GM12878 (cell line): ENCODE measurements around the gene NPM1. TPM values are rescaled to one million over a fixed set of nuclear protein-coding genes. Genes with fewer than 3 reads are reported as not detected.

Experiments
- ATAC-seq: fragments of 200-7000 bp; cut with Tn5 transposase; 3 replicates; pipeline ENCODE4 v1.9.1; 2020; ENCODE audit warnings: mild to moderate bottlenecking, moderate library complexity
- BruUV-seq: library from RNA; stranded (reverse); fragments of 400-500 nt; replicated peaks from 2 replicates; lab custom pipeline; 2021; lab: Mats Ljungman, UMichigan
- CTCF ChIA-PET: fragments of 300-600 bp; sonication (Branson Sonifier 250); formaldehyde crosslinking; extraction: SDS; loops from one replicate; lab custom pipeline; 2021; ENCODE audit warnings: inconsistent platforms; lab: Yijun Ruan, JAX
- POLR2A ChIA-PET: fragments of 350-600 bp; formaldehyde crosslinking; extraction: SDS; loops from one replicate; lab custom pipeline; 2021; ENCODE audit warnings: inconsistent platforms; lab: Charles Lee
- RAD21 ChIA-PET: fragments of 300-600 bp; sonication (Branson Sonifier 250); formaldehyde crosslinking; loops from one replicate; lab custom pipeline; 2023; ENCODE audit warnings: antibody characterized with exemption; ENCODE audit not compliant: unreplicated experiment; lab: Charles Lee
- SMC1A ChIA-PET: fragments of 300-600 bp; sonication (Branson Sonifier 250); formaldehyde crosslinking; loops from one replicate; lab custom pipeline; 2023; ENCODE audit not compliant: unreplicated experiment, uncharacterized antibody; lab: Charles Lee
- DNase-seq: peaks from one replicate; pipeline ENCODE4 v3.0.0-alpha.2; 2011; ENCODE audit warnings: low read depth, low spot score
- FAIRE-seq: peaks from 3 replicates; lab custom pipeline; 2011; peaks lifted over from hg19 to GRCh38; lab: Jason Lieb, UNC
- H2AFZ ChIP-seq: 2 replicates; pipeline ENCODE4 v1.6.0; 2011; ENCODE audit warnings: low read depth, low read length, control low read depth; ENCODE audit not compliant: control insufficient read depth
- H3K27ac ChIP-seq: 2 replicates; pipeline ENCODE4 v1.5.1; 2011; ENCODE audit warnings: control low read depth; ENCODE audit not compliant: control insufficient read depth, insufficient read depth
- H3K27me3 ChIP-seq, 2 experiments: replicated peaks in 1 of 2; 2 replicates each; pipeline versions ENCODE4 v1.6.0 to v1.6.1; 2011; ENCODE audit warnings: low read length in 1 of 2; ENCODE audit not compliant: control insufficient read depth in 2 of 2, insufficient read depth in 2 of 2
- H3K36me3 ChIP-seq, 2 experiments: 2 replicates each; pipeline ENCODE4 v1.5.1; 2011; ENCODE audit warnings: low read length in 1 of 2; ENCODE audit not compliant: control insufficient read depth in 2 of 2, insufficient read depth in 2 of 2
- H3K4me1 ChIP-seq: 2 replicates; pipeline ENCODE4 v1.6.1; 2011; ENCODE audit warnings: mild to moderate bottlenecking, low read length, moderate library complexity, mixed read lengths; ENCODE audit not compliant: control insufficient read depth, insufficient read depth
- H3K4me2 ChIP-seq: 2 replicates; pipeline ENCODE4 v1.6.0; 2011; ENCODE audit warnings: control low read depth; ENCODE audit not compliant: control insufficient read depth, insufficient read depth
- H3K4me3 ChIP-seq: fragments of 200-600 bp; sonication (generic); 2 replicates; pipeline ENCODE4 v1.5.1; 2016
- H3K79me2 ChIP-seq: 2 replicates; pipeline ENCODE4 v1.6.0; 2011; ENCODE audit warnings: low read length; ENCODE audit not compliant: control insufficient read depth, insufficient read depth
- H3K9ac ChIP-seq: 2 replicates; pipeline ENCODE4 v1.8.0; 2011; ENCODE audit warnings: low read length, control low read depth, mixed read lengths; ENCODE audit not compliant: control insufficient read depth, insufficient read depth
- H3K9me3 ChIP-seq: replicated peaks from 3 replicates; pipeline ENCODE4 v1.5.1; 2011; ENCODE audit warnings: mild to moderate bottlenecking, low read length; ENCODE audit not compliant: control insufficient read depth, insufficient read depth
- H4K20me1 ChIP-seq: 2 replicates; pipeline ENCODE4 v1.6.0; 2011; ENCODE audit not compliant: control insufficient read depth, insufficient read depth
- CREM ChIP-seq: IDR thresholded peaks from 2 replicates; pipeline ENCODE4 v1.6.1; 2014; ENCODE audit warnings: antibody characterized with exemption, low read depth
- EP300 ChIP-seq, 2 experiments: fragments of 150-350 bp in 1 of 2; IDR thresholded peaks; 2 replicates each; pipeline ENCODE4 v1.6.1; 2011 to 2012; ENCODE audit warnings: low read depth in 2 of 2, low read length in 2 of 2, borderline replicate concordance in 1 of 2, improper control_type of control experiment in 1 of 2, inconsistent platforms in 1 of 2; ENCODE audit not compliant: control insufficient read depth in 1 of 2
- FOXM1 ChIP-seq: IDR thresholded peaks from 2 replicates; pipeline ENCODE4 v1.6.1; 2012; ENCODE audit warnings: low read depth, mild to moderate bottlenecking, inconsistent platforms, low read length, moderate library complexity
- NFIC ChIP-seq: IDR thresholded peaks from 2 replicates; pipeline ENCODE4 v1.6.1; 2012; ENCODE audit warnings: low read depth, mild to moderate bottlenecking, inconsistent platforms, low read length, moderate library complexity
- POU2F2 ChIP-seq: IDR thresholded peaks from 3 replicates; pipeline ENCODE4 v1.6.1; 2011; ENCODE audit warnings: low read depth, mild to moderate bottlenecking, low read length, borderline replicate concordance
- SREBF1 ChIP-seq: IDR thresholded peaks from 2 replicates; pipeline ENCODE4 v1.6.1; 2012; ENCODE audit warnings: mild to moderate bottlenecking, low read length
- TBL1XR1 ChIP-seq: IDR thresholded peaks from 2 replicates; pipeline ENCODE4 v1.6.1; 2012; ENCODE audit warnings: low read depth, low read length, improper control_type of control experiment
- ZBED1 ChIP-seq: IDR thresholded peaks from 2 replicates; pipeline ENCODE4 v1.6.1; 2016; ENCODE audit warnings: borderline replicate concordance
- WGBS: methylation state at CpG from one replicate; pipeline ENCODE4 v1.1.6; 2016; ENCODE audit warnings: low lambda C conversion rate; ENCODE audit not compliant: insufficient replicate concordance, insufficient coverage; ENCODE audit errors: missing lambda C conversion rate; 5-methylcytosine and 5-hydroxymethylcytosine counted together
- in situ Hi-C: fragments of 300-500 bp; cut with MboI; formaldehyde crosslinking; loops from 9 replicates; pipeline ENCODE4 v1.14.3; 2018; ENCODE audit warnings: mixed read lengths
- intact Hi-C: fragments of 100-400 bp; cut with micrococcal nuclease; formaldehyde crosslinking; loops from one replicate; pipeline ENCODE4 v1.14.2; 2022; ENCODE audit not compliant: unreplicated experiment
- polyA plus RNA-seq, 11 experiments: library from polyadenylated mRNA; depleted of rRNA in 4 of 11; unstranded in 6 of 11; stranded (reverse) in 5 of 11; fragments of >200 nt; fragmentation: Nextera tagmentation in 4 of 11; fragmentation: Illumina TruSeq in 1 of 11; extraction: Ambion mirVana in 4 of 11; extraction: Trizol in 1 of 11; gene quantifications; 1 replicate in 1 of 11; 2 replicates in 10 of 11; pipeline versions ENCODE4 v1.2.1 to v1.2.3, GENCODE V29; 2011 to 2016; ENCODE audit warnings: inconsistent platforms in 2 of 11, missing spikeins in 2 of 11, low read depth in 1 of 11
- total RNA-seq, 4 experiments: library from RNA; depleted of rRNA in 3 of 4; stranded (reverse); fragments of >200 nt in 3 of 4; fragmentation: Illumina TruSeq in 1 of 4; extraction: Trizol in 1 of 4; gene quantifications; 2 replicates each; pipeline versions ENCODE4 v1.2.1 to v1.2.3, GENCODE V29; 2013 to 2021
- TF ChIP-seq, protein P1 (sequence below): IDR thresholded peaks from 2 replicates; pipeline ENCODE4 v1.6.1; 2012; ENCODE audit warnings: low read length, inconsistent platforms
- TF ChIP-seq, protein P2 (sequence below): IDR thresholded peaks from 2 replicates; pipeline ENCODE4 v1.6.1; 2012; ENCODE audit warnings: low read depth, low read length, improper control_type of control experiment
- TF ChIP-seq, protein P3 (sequence below): IDR thresholded peaks from 2 replicates; pipeline ENCODE4 v1.6.1; 2011; ENCODE audit warnings: borderline replicate concordance, low read depth, mild to moderate bottlenecking, moderate library complexity, low read length; ENCODE audit not compliant: insufficient read depth, poor library complexity, severe bottlenecking

Gene NPM1
- total and polyA plus RNA-seq, 10 of the 15 experiments (the other 5 are each of a cell fraction or from before 2014, with no cell fraction given): 1,843 to 5,466 (median 2,866) TPM

DNA sequence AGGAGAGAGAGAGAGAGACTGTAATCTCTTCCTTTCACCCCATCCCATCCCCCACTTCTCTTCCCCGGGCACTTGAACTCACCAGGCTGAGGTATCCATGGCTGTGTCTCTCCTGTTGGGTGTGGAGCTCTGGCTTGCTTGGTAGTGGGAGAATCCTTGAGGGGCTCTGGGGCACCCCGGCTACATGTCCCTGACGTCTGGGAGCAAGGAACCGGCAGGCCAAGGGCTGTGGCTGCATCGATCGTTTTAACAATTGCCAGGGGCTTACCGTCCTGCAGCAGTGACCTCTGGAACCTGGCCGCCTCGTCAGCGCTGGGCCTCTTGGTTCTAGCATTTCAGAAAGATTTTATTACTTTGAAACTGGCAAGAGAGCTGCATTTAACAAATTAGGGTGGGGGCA is 61.8 kb downstream of the NPM1 start:
- no peaks in the 10 kb centered on the region for H3K9me3 ChIP-seq
- no peak overlapping the region for H2AFZ ChIP-seq
- ChIA-PET CTCF (no interaction called here), RAD21 (no interaction called here), SMC1A (interaction anchor here (1.0 kb wide), 1 partner anchor 9 kb away, joined by 3 read pairs; no protein-coding TSS in a partner anchor), POLR2A (no interaction called here)
- no TSS peak for BruUV-seq
- H3K27me3 ChIP-seq: no peaks in the 10 kb centered on the region; a peak in 2 of 4 replicates
- 60% methylated on average over 10 of the region's 10 CpGs for WGBS
- H3K4me2 ChIP-seq: no peak overlapping the region
- no peaks in the 10 kb centered on the region for H3K79me2 ChIP-seq
- ATAC-seq (no peak), FAIRE-seq (no peak), DNase-seq (no peak)
- H3K9ac ChIP-seq: no peak overlapping the region
- H3K36me3 ChIP-seq: no peaks in the 10 kb centered on the region
- no peak for TF ChIP-seq SREBF1
- TF ChIP-seq, protein P1, sequence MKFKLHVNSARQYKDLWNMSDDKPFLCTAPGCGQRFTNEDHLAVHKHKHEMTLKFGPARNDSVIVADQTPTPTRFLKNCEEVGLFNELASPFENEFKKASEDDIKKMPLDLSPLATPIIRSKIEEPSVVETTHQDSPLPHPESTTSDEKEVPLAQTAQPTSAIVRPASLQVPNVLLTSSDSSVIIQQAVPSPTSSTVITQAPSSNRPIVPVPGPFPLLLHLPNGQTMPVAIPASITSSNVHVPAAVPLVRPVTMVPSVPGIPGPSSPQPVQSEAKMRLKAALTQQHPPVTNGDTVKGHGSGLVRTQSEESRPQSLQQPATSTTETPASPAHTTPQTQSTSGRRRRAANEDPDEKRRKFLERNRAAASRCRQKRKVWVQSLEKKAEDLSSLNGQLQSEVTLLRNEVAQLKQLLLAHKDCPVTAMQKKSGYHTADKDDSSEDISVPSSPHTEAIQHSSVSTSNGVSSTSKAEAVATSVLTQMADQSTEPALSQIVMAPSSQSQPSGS: no peak
- TF ChIP-seq EP300 (IDR thresholded peaks at IDR 0.05; ENCODE audit: borderline replicate concordance in 1 of 2, control insufficient read depth in 1 of 2, low read depth in 2 of 2, low read length in 2 of 2): no peak
- TF ChIP-seq TBL1XR1: no peak
- no peak for TF ChIP-seq NFIC
- TF ChIP-seq, protein P2, sequence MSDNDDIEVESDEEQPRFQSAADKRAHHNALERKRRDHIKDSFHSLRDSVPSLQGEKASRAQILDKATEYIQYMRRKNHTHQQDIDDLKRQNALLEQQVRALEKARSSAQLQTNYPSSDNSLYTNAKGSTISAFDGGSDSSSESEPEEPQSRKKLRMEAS: no peak
- no peak for TF ChIP-seq CREM
- TF ChIP-seq, protein P3, sequence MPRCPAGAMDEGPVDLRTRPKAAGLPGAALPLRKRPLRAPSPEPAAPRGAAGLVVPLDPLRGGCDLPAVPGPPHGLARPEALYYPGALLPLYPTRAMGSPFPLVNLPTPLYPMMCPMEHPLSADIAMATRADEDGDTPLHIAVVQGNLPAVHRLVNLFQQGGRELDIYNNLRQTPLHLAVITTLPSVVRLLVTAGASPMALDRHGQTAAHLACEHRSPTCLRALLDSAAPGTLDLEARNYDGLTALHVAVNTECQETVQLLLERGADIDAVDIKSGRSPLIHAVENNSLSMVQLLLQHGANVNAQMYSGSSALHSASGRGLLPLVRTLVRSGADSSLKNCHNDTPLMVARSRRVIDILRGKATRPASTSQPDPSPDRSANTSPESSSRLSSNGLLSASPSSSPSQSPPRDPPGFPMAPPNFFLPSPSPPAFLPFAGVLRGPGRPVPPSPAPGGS: no peak
- no peak for TF ChIP-seq POU2F2
- no peak for TF ChIP-seq FOXM1
- no peak for TF ChIP-seq ZBED1
- in situ Hi-C loops (no loop called here), intact Hi-C loops (no loop called here)
- H4K20me1 ChIP-seq: no peaks in the 10 kb centered on the region
- H3K4me1 ChIP-seq: no peaks in the 10 kb centered on the region
- H3K4me3 ChIP-seq: no peak overlapping the region
- no peak overlapping the region for H3K27ac ChIP-seq
